ENCODE results near the gene MFSD12. TPM values are rescaled to one million over a fixed set of nuclear protein-coding genes. Genes with fewer than 3 reads are reported as not detected.

The MFSD12 gene
- total RNA-seq = 80.7 TPM
- long read RNA-seq, transcript MFSD12-201 (10 exons, 2,124 nt) = major isoform, 45 of 113 reads
- long read RNA-seq, partial matches to known transcripts = 30 of 113 reads
- long read RNA-seq, other reads (novel, unspliced or antisense) = 35 of 113 reads

GRCh38 chr19:3557461-3558248 is at the start of gene MFSD12:
Gene MFSD12 (minus strand): TSS chr19:3557586. CDS start chr19:3557403, 183 bp downstream.
- Histone ChIP-seq H3K36me3 (no peaks in the 10 kb centered on the region), H3K4me1 (peaks cover 43% of the 10 kb centered on the region), H3K27me3 (ENCODE audit: low read depth) (no peaks in the 10 kb centered on the region), H3K9me3 (no peaks in the 10 kb centered on the region), H3K27ac (peak within 1 kb of the TSS; percentile 87), H3K4me3 (peak within 1 kb of the TSS; percentile 95)
- intact Hi-C loops (cut with DNase I) = no loop called here
- ATAC-seq = peak; percentile 98 to 99
- peak; percentile 96 for DNase-seq
- TF ChIP-seq CTCF (IDR thresholded peaks at IDR 0.05) = no peak

DNA sequence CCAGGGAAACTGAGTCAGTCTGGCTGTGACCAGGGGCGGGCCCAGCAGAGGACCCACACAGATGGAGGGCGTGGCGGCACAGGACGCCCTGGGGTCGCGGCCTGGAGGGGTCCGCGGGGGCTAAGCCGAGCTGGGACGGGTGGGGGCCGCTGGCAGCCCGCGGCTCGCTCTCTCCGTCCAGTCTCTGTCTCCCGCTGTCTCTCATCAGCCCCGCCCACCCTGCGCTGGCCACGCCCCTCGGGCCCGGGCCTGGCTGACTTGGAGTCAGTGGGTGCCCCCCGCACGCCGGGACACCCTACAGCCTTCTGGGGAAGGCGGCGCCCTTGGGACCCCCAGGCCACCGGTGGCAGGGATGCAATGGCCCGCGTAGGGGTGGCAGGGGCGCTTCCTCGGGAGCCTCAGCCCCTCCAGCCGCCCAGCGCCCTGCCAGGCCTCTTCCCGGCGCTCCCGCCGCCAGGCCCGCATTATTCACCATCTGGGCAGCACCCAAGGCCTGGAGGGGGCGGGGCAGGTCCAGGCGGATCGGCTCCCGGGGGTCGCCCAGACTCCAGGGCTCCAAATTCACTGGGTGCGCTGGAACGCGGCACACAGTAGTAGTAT is 49.4 kb upstream of the MFSD12 start, which contains the start of gene TBXA2R:
TSS of gene TBXA2R (minus strand) at position 186 of the 600 bp plus-strand sequence. CDS start 6,241 bp downstream, outside the sequence.
- intact Hi-C loops (cut with DNase I) = no loop called here

GRCh38 chr19:3606174-3606689 is 48.8 kb upstream of the MFSD12 start:
- intact Hi-C loops (cut with DNase I) = no loop called here
- peak; percentile 47 to 62 for ATAC-seq

More for the DNA sequence above, 49.4 kb upstream of the MFSD12 start, which contains the start of gene TBXA2R:
- peak within 1 kb of the TSS; percentile 59 for H3K4me3 ChIP-seq
- H3K9me3 ChIP-seq = no peaks in the 10 kb centered on the region
- peak within 1 kb of the TSS; percentile 79 for H3K27ac ChIP-seq
- no peak for TF ChIP-seq CTCF (IDR thresholded peaks at IDR 0.05)
- peaks cover 14% of the 10 kb centered on the region for H3K36me3 ChIP-seq
- H3K27me3 ChIP-seq (ENCODE audit: low read depth) = peaks cover 15% of the 10 kb centered on the region
- DNase-seq (peak; percentile 75), ATAC-seq (peak; percentile 65 to 66)
- H3K4me1 ChIP-seq = peaks cover 43% of the 10 kb centered on the region

DNA sequence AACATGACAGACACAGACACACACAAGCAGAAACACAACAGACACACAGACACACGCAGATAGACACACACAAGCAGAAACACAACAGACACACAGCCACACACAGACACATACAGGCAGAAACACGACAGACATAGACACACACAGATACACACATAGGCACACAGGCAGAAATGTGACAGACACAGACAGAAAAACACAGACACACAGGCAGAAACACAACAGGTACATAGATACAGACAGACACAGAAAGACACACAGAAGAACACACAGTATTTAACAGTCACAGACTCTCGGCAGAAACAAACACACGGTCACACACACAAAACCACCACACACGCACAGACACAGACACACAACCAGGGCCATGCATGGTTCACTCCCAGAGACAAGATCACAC is 48.4 kb upstream of the MFSD12 start:
- Histone ChIP-seq H3K27me3 (ENCODE audit: low read depth) (peaks cover 15% of the 10 kb centered on the region), H3K9me3 (no peaks in the 10 kb centered on the region), H3K4me3 (peak overlapping the region; percentile 59), H3K4me1 (peaks cover 43% of the 10 kb centered on the region), H3K27ac (peak overlapping the region; percentile 79), H3K36me3 (peaks cover 3% of the 10 kb centered on the region)
- no peak for TF ChIP-seq CTCF (IDR thresholded peaks at IDR 0.05)
- no peak for ATAC-seq
- no peak for DNase-seq
- intact Hi-C loops (cut with DNase I) = no loop called here

More at GRCh38 chr19:3606174-3606689, 48.8 kb upstream of the MFSD12 start:
- Histone ChIP-seq H3K36me3 (peaks cover 8% of the 10 kb centered on the region), H3K4me1 (peaks cover 43% of the 10 kb centered on the region), H3K4me3 (peak overlapping the region; percentile 59), H3K9me3 (no peaks in the 10 kb centered on the region), H3K27ac (peak overlapping the region; percentile 79), H3K27me3 (ENCODE audit: low read depth) (peaks cover 15% of the 10 kb centered on the region)
- peak; percentile 59 for DNase-seq
- TF ChIP-seq CTCF (IDR thresholded peaks at IDR 0.05) = no peak

DNA sequence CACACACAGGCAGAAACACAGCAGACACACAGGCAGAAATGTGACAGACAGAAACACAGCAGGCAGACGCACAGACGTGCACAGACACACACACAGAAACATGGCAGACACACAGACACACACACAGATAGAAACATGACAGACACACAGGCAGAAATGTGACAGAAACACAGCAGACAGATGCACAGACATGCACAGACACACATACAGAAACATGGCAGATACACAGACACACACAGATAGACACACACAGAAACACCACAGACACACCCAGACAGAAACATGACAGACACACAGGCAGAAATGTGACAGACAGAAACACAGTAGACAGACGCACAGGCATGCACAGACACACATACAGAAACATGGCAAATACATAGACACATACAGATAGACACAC is 48.0 kb upstream of the MFSD12 start:
- ATAC-seq = no peak
- no peak overlapping the region for H3K27ac ChIP-seq

More for the DNA sequence above, 48.0 kb upstream of the MFSD12 start:
- DNase-seq = no peak
- peak overlapping the region; percentile 59 for H3K4me3 ChIP-seq
- H3K36me3 ChIP-seq = no peaks in the 10 kb centered on the region
- intact Hi-C loops (cut with DNase I) = no loop called here
- peaks cover 15% of the 10 kb centered on the region for H3K27me3 ChIP-seq (ENCODE audit: low read depth)
- H3K9me3 ChIP-seq = no peaks in the 10 kb centered on the region
- TF ChIP-seq CTCF (IDR thresholded peaks at IDR 0.05) = no peak
- H3K4me1 ChIP-seq = peaks cover 43% of the 10 kb centered on the region

Data from lower lobe of right lung (tissue), 2 donors.